Endothelial cell of umbilical vein (primary cell): ENCODE measurements around the gene SNU13. TPM values are rescaled to one million over a fixed set of nuclear protein-coding genes. Genes with fewer than 3 reads are reported as not detected.

Source experiments
- BruUV-seq: library from RNA; stranded (reverse); fragments of 400-500 nt; replicated peaks from 2 replicates; lab custom pipeline; 2021; lab: Mats Ljungman, UMichigan
- CTCF ChIA-PET: fragments of 300-600, 350-600 bp; sonication (Branson Sonifier 250); formaldehyde crosslinking; loops from one replicate; lab custom pipeline; 2021; ENCODE audit warnings: antibody characterized with exemption, inconsistent platforms; lab: Charles Lee
- POLR2A ChIA-PET: fragments of 300-600, 350-600 bp; sonication (Branson Sonifier 250); formaldehyde crosslinking; loops from one replicate; lab custom pipeline; 2021; ENCODE audit warnings: antibody characterized with exemption, inconsistent platforms; lab: Charles Lee
- DNase-seq: peaks from one replicate; pipeline ENCODE4 v3.0.0-alpha.2; 2011; ENCODE audit warnings: low read depth, low spot score
- FAIRE-seq: peaks from 2 replicates; lab custom pipeline; 2011; peaks lifted over from hg19 to GRCh38; lab: Jason Lieb, UNC
- H2AFZ ChIP-seq: 2 replicates; pipeline ENCODE4 v1.6.0; 2012; ENCODE audit warnings: low read depth, low read length, control low read depth, inconsistent platforms
- H3K27ac ChIP-seq: 2 replicates; pipeline ENCODE4 v1.5.1; 2011; ENCODE audit warnings: low read depth, mild to moderate bottlenecking, control low read depth, low read length, moderate library complexity; ENCODE audit not compliant: insufficient read depth
- H3K27me3 ChIP-seq, 2 experiments: 2 replicates each; pipeline versions ENCODE4 v1.6.0 to v1.6.1; 2011; ENCODE audit warnings: low read length in 2 of 2, mixed read lengths in 1 of 2; ENCODE audit not compliant: control insufficient read depth in 2 of 2, insufficient read depth in 2 of 2
- H3K36me3 ChIP-seq, 2 experiments: 2 replicates in 1 of 2; 3 replicates in 1 of 2; pipeline ENCODE4 v1.5.1; 2011; ENCODE audit warnings: low read length in 2 of 2, mild to moderate bottlenecking in 1 of 2, moderate library complexity in 1 of 2; ENCODE audit not compliant: control insufficient read depth in 2 of 2, insufficient read depth in 2 of 2; ENCODE audit errors: extremely low read depth in 1 of 2
- H3K4me1 ChIP-seq: 3 replicates; pipeline ENCODE4 v1.5.1; 2011; ENCODE audit warnings: mild to moderate bottlenecking, low read length; ENCODE audit not compliant: control insufficient read depth, insufficient read depth; ENCODE audit errors: extremely low read depth
- H3K4me2 ChIP-seq: 2 replicates; pipeline ENCODE4 v1.6.1; 2011; ENCODE audit warnings: low read length, control low read depth, mixed read lengths; ENCODE audit not compliant: insufficient read depth
- H3K4me3 ChIP-seq, 3 experiments: fragments of 200-600 bp in 1 of 3; sonication (generic), shearing (Covaris generic) in 1 of 3; replicated peaks in 1 of 3; 2 replicates each; pipeline ENCODE4 v1.5.1; 2011 to 2016; ENCODE audit warnings: control low read depth in 3 of 3, low read length in 3 of 3, mild to moderate bottlenecking in 2 of 3, inconsistent platforms in 1 of 3, low read depth in 1 of 3, moderate library complexity in 1 of 3; ENCODE audit not compliant: insufficient read depth in 1 of 3
- H3K79me2 ChIP-seq: 2 replicates; pipeline ENCODE4 v1.6.0; 2012; ENCODE audit warnings: low read length, inconsistent platforms; ENCODE audit not compliant: control insufficient read depth, insufficient read depth
- H3K9ac ChIP-seq: replicated peaks from 2 replicates; pipeline ENCODE3; 2011; ENCODE audit warnings: low read length, control low read depth; ENCODE audit not compliant: insufficient read depth; ENCODE audit errors: extremely low read depth
- H3K9me1 ChIP-seq: replicated peaks from 3 replicates; pipeline ENCODE4 v1.6.0; 2011; ENCODE audit warnings: mild to moderate bottlenecking, low read length; ENCODE audit not compliant: control insufficient read depth, insufficient read depth; ENCODE audit errors: extremely low read depth
- H3K9me3 ChIP-seq: replicated peaks from 2 replicates; pipeline ENCODE4 v1.5.1; 2012; ENCODE audit warnings: low read length, inconsistent platforms; ENCODE audit not compliant: control insufficient read depth, insufficient read depth
- H4K20me1 ChIP-seq: replicated peaks from 2 replicates; pipeline ENCODE3; 2011; ENCODE audit warnings: mild to moderate bottlenecking, low read length; ENCODE audit not compliant: control insufficient read depth, insufficient read depth; ENCODE audit errors: extremely low read depth
- EZH2 ChIP-seq: IDR thresholded peaks from 2 replicates; pipeline ENCODE4 v1.6.1; 2012; ENCODE audit warnings: borderline replicate concordance, low read depth, mild to moderate bottlenecking, moderate library complexity, low read length, inconsistent platforms; ENCODE audit not compliant: severe bottlenecking
- FOS ChIP-seq: IDR thresholded peaks from 2 replicates; pipeline ENCODE4 v1.6.1; 2011; ENCODE audit warnings: mild to moderate bottlenecking, low read length, moderate library complexity, borderline replicate concordance; ENCODE audit not compliant: insufficient read depth
- GATA2 ChIP-seq: IDR thresholded peaks from 2 replicates; pipeline ENCODE4 v1.7.0; 2011; ENCODE audit warnings: low read depth, mild to moderate bottlenecking, moderate library complexity, mixed read lengths, low read length; ENCODE audit not compliant: insufficient read length, insufficient read depth
- JUN ChIP-seq: IDR thresholded peaks from 2 replicates; pipeline ENCODE4 v1.6.1; 2011; ENCODE audit warnings: borderline replicate concordance, low read depth; ENCODE audit not compliant: insufficient read length, insufficient read depth
- MYC ChIP-seq: IDR thresholded peaks from one replicate; pipeline ENCODE4 v1.6.1; 2011; ENCODE audit warnings: mild to moderate bottlenecking, low read depth, low read length
- POLR2A ChIP-seq: IDR thresholded peaks from 2 replicates; pipeline ENCODE4 v1.6.1; 2012; ENCODE audit warnings: low read depth, mild to moderate bottlenecking, control low read depth, low read length
- POLR2AphosphoS5 ChIP-seq: IDR thresholded peaks from 2 replicates; pipeline ENCODE4 v1.6.1; 2012; ENCODE audit warnings: low read depth, mild to moderate bottlenecking, control low read depth, low read length, moderate library complexity; ENCODE audit not compliant: insufficient read depth
- dilution Hi-C: fragments of 300-500 bp; cut with MboI; formaldehyde crosslinking; loops from one replicate; pipeline ENCODE4 v1.15.0; 2019; ENCODE audit warnings: low sequenced_read_pairs; ENCODE audit not compliant: extremely low pct_ligation_motif_present
- intact Hi-C: fragments of 100-400 bp; cut with micrococcal nuclease; formaldehyde crosslinking; loops from one replicate; pipeline ENCODE4 v1.10.0; 2022
- polyA plus RNA-seq, 4 experiments: library from polyadenylated mRNA; depleted of rRNA in 3 of 4; stranded (reverse) in 3 of 4; unstranded in 1 of 4; fragments of >200 nt; gene quantifications; 2 replicates each; pipeline versions ENCODE4 v1.2.1 to v1.2.3, GENCODE V29; 2011 to 2012; ENCODE audit warnings: missing spikeins in 1 of 4
- total RNA-seq: library from RNA; stranded (reverse); gene quantifications from 2 replicates; pipeline ENCODE4 v1.2.3, GENCODE V29; 2021
- TF ChIP-seq, protein P1 (sequence below), 2 donors: IDR thresholded peaks; 1 replicate in 1 of 2; 2 replicates in 1 of 2; pipeline ENCODE4 v1.5.1; 2011; ENCODE audit warnings: low read length in 2 of 2, mild to moderate bottlenecking in 2 of 2, moderate library complexity in 2 of 2, control low read depth in 1 of 2, inconsistent platforms in 1 of 2, low read depth in 1 of 2; ENCODE audit not compliant: insufficient read depth in 1 of 2; ENCODE audit errors: extremely low read depth in 1 of 2
- TF ChIP-seq, protein P2 (sequence below): IDR thresholded peaks from 2 replicates; pipeline ENCODE4 v1.6.1; 2011; ENCODE audit not compliant: insufficient read depth, insufficient read length

The SNU13 gene
- total and polyA plus RNA-seq, 2 donors (not counting 3 experiments of a cell fraction or from before 2014, with no cell fraction given) = 138 to 194 TPM

DNA sequence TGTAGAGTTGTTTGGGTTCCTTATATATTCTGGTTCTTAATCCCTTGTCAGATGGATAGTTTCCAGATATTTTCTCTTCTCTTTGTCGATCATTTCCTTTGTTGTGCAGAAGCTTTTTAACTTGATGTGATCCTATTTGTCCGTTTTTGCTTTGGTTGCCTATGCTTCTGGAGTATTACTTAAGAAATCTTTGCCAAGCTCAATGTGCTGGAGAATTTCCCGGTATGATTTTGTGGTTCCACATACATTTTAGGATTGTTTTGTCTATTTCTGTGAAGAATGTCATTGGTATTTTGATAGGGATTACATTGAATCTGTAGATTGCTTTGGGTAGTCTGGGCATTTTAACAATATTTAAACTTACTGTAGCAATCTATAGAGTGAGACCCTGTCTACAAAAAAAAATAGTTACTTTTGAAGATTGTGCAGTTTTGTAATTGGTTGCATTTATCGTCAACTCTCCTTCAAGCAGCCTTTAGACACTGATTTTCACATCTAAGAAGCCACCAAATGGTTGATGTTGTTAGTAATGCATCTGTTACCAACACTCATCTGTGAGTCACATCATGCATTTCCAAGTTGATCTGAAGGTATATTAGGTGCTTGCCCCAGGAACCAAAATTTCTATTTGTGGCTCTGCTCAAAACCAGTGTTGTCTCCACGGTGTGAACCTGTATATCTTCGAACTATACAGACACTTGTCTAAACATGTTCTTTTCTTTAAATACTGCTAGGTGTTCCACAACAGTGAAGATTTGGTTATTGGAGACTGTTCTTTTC is 46.1 kb downstream of the SNU13 start:
- no TSS peak for BruUV-seq
- Histone ChIP-seq H3K9ac (no peak overlapping the region), H4K20me1 (no peaks in the 10 kb centered on the region), H2AFZ (no peak overlapping the region), H3K4me1 (no peaks in the 10 kb centered on the region), H3K9me3 (no peaks in the 10 kb centered on the region), H3K9me1 (no peaks in the 10 kb centered on the region), H3K36me3 (peaks cover 14 to 29% of the 10 kb centered on the region in 2 experiments), H3K4me2 (no peak overlapping the region), H3K27me3 (no peaks in the 10 kb centered on the region), H3K79me2 (peaks cover 26% of the 10 kb centered on the region), H3K4me3 (no peak overlapping the region), H3K27ac (no peak overlapping the region)
- FAIRE-seq (no peak), DNase-seq (no peak)
- ChIA-PET CTCF (interaction anchor here (0.6 kb wide), 1 partner anchor 8 kb away, joined by 3 read pairs; no protein-coding TSS in a partner anchor), POLR2A (no interaction called here)
- intact Hi-C loops = no loop called here
- dilution Hi-C loops = no loop called here
- TF ChIP-seq FOS (no peak), JUN (no peak), POLR2AphosphoS5 (no peak), EZH2 (no peak), POLR2A (no peak), MYC (no peak), GATA2 (no peak)
- TF ChIP-seq, protein P1, sequence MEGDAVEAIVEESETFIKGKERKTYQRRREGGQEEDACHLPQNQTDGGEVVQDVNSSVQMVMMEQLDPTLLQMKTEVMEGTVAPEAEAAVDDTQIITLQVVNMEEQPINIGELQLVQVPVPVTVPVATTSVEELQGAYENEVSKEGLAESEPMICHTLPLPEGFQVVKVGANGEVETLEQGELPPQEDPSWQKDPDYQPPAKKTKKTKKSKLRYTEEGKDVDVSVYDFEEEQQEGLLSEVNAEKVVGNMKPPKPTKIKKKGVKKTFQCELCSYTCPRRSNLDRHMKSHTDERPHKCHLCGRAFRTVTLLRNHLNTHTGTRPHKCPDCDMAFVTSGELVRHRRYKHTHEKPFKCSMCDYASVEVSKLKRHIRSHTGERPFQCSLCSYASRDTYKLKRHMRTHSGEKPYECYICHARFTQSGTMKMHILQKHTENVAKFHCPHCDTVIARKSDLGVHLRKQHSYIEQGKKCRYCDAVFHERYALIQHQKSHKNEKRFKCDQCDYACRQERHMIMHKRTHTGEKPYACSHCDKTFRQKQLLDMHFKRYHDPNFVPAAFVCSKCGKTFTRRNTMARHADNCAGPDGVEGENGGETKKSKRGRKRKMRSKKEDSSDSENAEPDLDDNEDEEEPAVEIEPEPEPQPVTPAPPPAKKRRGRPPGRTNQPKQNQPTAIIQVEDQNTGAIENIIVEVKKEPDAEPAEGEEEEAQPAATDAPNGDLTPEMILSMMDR (IDR thresholded peaks at IDR 0.05; ENCODE audit: extremely low read depth in 1 of 2, insufficient read depth in 1 of 2, low read depth in 1 of 2, low read length in 2 of 2) = no peak
- TF ChIP-seq, protein P2, sequence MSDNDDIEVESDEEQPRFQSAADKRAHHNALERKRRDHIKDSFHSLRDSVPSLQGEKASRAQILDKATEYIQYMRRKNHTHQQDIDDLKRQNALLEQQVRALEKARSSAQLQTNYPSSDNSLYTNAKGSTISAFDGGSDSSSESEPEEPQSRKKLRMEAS = no peak
